K562 (cell line): ENCODE data around the gene POLR3GL. TPM values are rescaled to one million over a fixed set of nuclear protein-coding genes. Genes with fewer than 3 reads are reported as not detected.
A peak's percentile ranks its signal among the peaks of the same experiment; 100 is the strongest.

Experiments
- CEBPG ChIP-seq, 3 experiments: fragments of 200-800 bp in 1 of 3; sonication (Bioruptor generic) in 1 of 3; sonication (generic) in 1 of 3; formaldehyde crosslinking in 1 of 3; IDR thresholded peaks in 2 of 3; conservative IDR thresholded peaks in 1 of 3; 2 replicates each; pipeline versions ENCODE4 v1.6.1 to v1.8.0; 2016 to 2022; ENCODE audit warnings: missing compliant biosample characterization in 2 of 3, missing genetic modification characterization in 2 of 3, mild to moderate bottlenecking in 1 of 3, missing genetic modification reagents in 1 of 3
- FUS ChIP-seq: fragments of 200-400 bp; formaldehyde crosslinking; optimal IDR thresholded peaks from 2 replicates; pipeline ENCODE3; 2017; ENCODE audit warnings: low read depth, low read length
- OTX1 ChIP-seq: fragments of 450-650 bp; formaldehyde crosslinking; IDR thresholded peaks from 2 replicates; pipeline ENCODE4 v1.4.0; 2022; ENCODE audit warnings: mild to moderate bottlenecking
- POU5F1 ChIP-seq: fragments of 150-350 bp; IDR thresholded peaks from 2 replicates; pipeline ENCODE4 v1.6.1; 2014; ENCODE audit warnings: borderline replicate concordance, low read length, low read depth, mild to moderate bottlenecking; ENCODE audit not compliant: partially characterized antibody
- RFX5 ChIP-seq: IDR thresholded peaks from 2 replicates; pipeline ENCODE4 v1.6.1; 2011; ENCODE audit warnings: low read depth, mild to moderate bottlenecking, improper control_type of control experiment, low read length
- SP1 ChIP-seq: sonication (generic); formaldehyde crosslinking; IDR thresholded peaks from 2 replicates; pipeline ENCODE4 v1.8.1; 2022; ENCODE audit warnings: mild to moderate bottlenecking, missing genetic modification reagents
- TRIM24 ChIP-seq, 2 experiments: fragments of 450-650 bp; IDR thresholded peaks; 2 replicates each; pipeline ENCODE4 v1.6.1; 2016
- ZNF217 ChIP-seq: sonication (generic); formaldehyde crosslinking; IDR thresholded peaks from 2 replicates; pipeline ENCODE4 v1.8.0; 2022; ENCODE audit warnings: mild to moderate bottlenecking, missing genetic modification reagents
- ZNF280A ChIP-seq: fragments of 450-650 bp; IDR thresholded peaks from 2 replicates; pipeline ENCODE4 v1.6.1; 2018; ENCODE audit warnings: mild to moderate bottlenecking, low read depth; ENCODE audit not compliant: partially characterized antibody
- ZNF507 ChIP-seq: conservative IDR thresholded peaks from 2 replicates; pipeline ENCODE4 v1.6.1; 2017; ENCODE audit warnings: missing genetic modification characterization, missing compliant biosample characterization
- polyA plus RNA-seq, 8 experiments: library from polyadenylated mRNA; depleted of rRNA in 4 of 8; stranded (reverse) in 5 of 8; unstranded in 3 of 8; fragments of >200 nt; fragmentation: Nextera tagmentation in 2 of 8; fragmentation: Illumina TruSeq in 1 of 8; extraction: Ambion mirVana in 2 of 8; extraction: Trizol in 1 of 8; gene quantifications; 2 replicates each; pipeline versions ENCODE4 v1.2.1 to v1.2.3, GENCODE V29; 2011 to 2014; ENCODE audit warnings: inconsistent platforms in 1 of 8, missing spikeins in 1 of 8
- total RNA-seq, 7 experiments: library from RNA; depleted of rRNA in 6 of 7; stranded (reverse); fragments of >200 nt in 6 of 7; fragmentation: Illumina TruSeq in 2 of 7; extraction: Trizol in 2 of 7; gene quantifications; 2 replicates each; pipeline versions ENCODE4 v1.2.1 to v1.2.3, GENCODE V29; 2011 to 2021; ENCODE audit warnings: low replicate concordance in 1 of 7
- TF ChIP-seq, protein P1 (sequence below): fragments of 250-450 bp; sonication (Bioruptor Pico); IDR thresholded peaks from 2 replicates; pipeline ENCODE4 v1.4.0; 2020; ENCODE audit warnings: mild to moderate bottlenecking
- TF ChIP-seq, protein P2 (sequence below), 2 experiments: fragments of 450-650 bp in 1 of 2; sonication (generic) in 1 of 2; formaldehyde crosslinking; conservative IDR thresholded peaks; 2 replicates each; pipeline versions ENCODE4 v1.4.0 to v1.8.1; 2020 to 2022; ENCODE audit warnings: mild to moderate bottlenecking in 1 of 2, missing genetic modification reagents in 1 of 2
- TF ChIP-seq, protein P3 (sequence below): fragments of 250-450 bp; sonication (Bioruptor Pico); IDR thresholded peaks from 2 replicates; pipeline ENCODE4 v1.4.0; 2020; ENCODE audit warnings: mild to moderate bottlenecking, moderate library complexity

The POLR3GL gene
- total and polyA plus RNA-seq, 9 of the 15 experiments (the other 6 are each of a cell fraction or from before 2014, with no cell fraction given): 14.6 to 48.4 (median 38.2) TPM

- TF ChIP-seq POU5F1 (no peak), TRIM24 (IDR thresholded peaks at IDR 0.05) (peak; percentile 34 to 78; a peak in 3 of 4 replicates), ZNF280A (no peak), CEBPG (CRISPR knock-in tag; IDR thresholded peaks at IDR 0.05) (no peak), CEBPG (tag; conservative IDR thresholded peaks at IDR 0.05 in 1 of 2, IDR thresholded peaks at IDR 0.05 in 1 of 2) (peak in 1 of 2 experiments; percentile 52; a peak in 1 of 4 replicates), RFX5 (no peak), OTX1 (CRISPR knock-in tag) (peak; percentile 75; the same call in 1 of the 2 replicates), FUS (no peak), SP1 (peak; percentile 82), ZNF507 (no peak), ZNF217 (no peak)
- TF ChIP-seq, protein P1, sequence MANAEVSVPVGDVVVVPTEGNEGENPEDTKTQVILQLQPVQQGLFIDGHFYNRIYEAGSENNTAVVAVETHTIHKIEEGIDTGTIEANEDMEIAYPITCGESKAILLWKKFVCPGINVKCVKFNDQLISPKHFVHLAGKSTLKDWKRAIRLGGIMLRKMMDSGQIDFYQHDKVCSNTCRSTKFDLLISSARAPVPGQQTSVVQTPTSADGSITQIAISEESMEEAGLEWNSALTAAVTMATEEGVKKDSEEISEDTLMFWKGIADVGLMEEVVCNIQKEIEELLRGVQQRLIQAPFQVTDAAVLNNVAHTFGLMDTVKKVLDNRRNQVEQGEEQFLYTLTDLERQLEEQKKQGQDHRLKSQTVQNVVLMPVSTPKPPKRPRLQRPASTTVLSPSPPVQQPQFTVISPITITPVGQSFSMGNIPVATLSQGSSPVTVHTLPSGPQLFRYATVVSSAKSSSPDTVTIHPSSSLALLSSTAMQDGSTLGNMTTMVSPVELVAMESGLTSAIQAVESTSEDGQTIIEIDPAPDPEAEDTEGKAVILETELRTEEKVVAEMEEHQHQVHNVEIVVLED (CRISPR knock-in tag): 0 out of 2 replicates have a peak, but pooled peaks have one; percentile 17
- TF ChIP-seq, protein P2, sequence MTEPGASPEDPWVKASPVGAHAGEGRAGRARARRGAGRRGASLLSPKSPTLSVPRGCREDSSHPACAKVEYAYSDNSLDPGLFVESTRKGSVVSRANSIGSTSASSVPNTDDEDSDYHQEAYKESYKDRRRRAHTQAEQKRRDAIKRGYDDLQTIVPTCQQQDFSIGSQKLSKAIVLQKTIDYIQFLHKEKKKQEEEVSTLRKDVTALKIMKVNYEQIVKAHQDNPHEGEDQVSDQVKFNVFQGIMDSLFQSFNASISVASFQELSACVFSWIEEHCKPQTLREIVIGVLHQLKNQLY (CRISPR knock-in tag; conservative IDR thresholded peaks at IDR 0.05): 0 out of 4 replicates have a peak, but pooled peaks of 1 of the 2 experiments have one; percentile 58
- TF ChIP-seq, protein P3, sequence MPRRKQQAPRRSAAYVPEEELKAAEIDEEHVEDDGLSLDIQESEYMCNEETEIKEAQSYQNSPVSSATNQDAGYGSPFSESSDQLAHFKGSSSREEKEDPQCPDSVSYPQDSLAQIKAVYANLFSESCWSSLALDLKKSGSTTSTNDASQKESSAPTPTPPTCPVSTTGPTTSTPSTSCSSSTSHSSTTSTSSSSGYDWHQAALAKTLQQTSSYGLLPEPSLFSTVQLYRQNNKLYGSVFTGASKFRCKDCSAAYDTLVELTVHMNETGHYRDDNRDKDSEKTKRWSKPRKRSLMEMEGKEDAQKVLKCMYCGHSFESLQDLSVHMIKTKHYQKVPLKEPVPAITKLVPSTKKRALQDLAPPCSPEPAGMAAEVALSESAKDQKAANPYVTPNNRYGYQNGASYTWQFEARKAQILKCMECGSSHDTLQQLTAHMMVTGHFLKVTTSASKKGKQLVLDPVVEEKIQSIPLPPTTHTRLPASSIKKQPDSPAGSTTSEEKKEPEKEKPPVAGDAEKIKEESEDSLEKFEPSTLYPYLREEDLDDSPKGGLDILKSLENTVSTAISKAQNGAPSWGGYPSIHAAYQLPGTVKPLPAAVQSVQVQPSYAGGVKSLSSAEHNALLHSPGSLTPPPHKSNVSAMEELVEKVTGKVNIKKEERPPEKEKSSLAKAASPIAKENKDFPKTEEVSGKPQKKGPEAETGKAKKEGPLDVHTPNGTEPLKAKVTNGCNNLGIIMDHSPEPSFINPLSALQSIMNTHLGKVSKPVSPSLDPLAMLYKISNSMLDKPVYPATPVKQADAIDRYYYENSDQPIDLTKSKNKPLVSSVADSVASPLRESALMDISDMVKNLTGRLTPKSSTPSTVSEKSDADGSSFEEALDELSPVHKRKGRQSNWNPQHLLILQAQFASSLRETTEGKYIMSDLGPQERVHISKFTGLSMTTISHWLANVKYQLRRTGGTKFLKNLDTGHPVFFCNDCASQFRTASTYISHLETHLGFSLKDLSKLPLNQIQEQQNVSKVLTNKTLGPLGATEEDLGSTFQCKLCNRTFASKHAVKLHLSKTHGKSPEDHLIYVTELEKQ (CRISPR knock-in tag): no peak
Observed at GRCh38 chr1:145927063-145927886, 37.2 kb upstream of the POLR3GL start, which contains the start of gene RBM8A (continued).
